PC-3 (cell line): Measurements from ENCODE around the gene C21orf91. TPM values are rescaled to one million over a fixed set of nuclear protein-coding genes. Genes with fewer than 3 reads are reported as not detected.

Source experiments
- ATAC-seq: fragments of 200-7000 bp; cut with Tn5 transposase; 2 replicates; pipeline ENCODE4 v1.9.1; 2020; ENCODE audit warnings: mild to moderate bottlenecking, moderate library complexity
- BruUV-seq: library from RNA; stranded (reverse); fragments of 400-500 nt; replicated peaks from 2 replicates; lab custom pipeline; 2021; lab: Mats Ljungman, UMichigan
- CTCF ChIA-PET: fragments of 300-600 bp; sonication (Branson Sonifier 250); formaldehyde crosslinking; loops from one replicate; lab custom pipeline; 2022; ENCODE audit warnings: antibody characterized with exemption; lab: Charles Lee
- POLR2A ChIA-PET: fragments of 300-600 bp; sonication (Branson Sonifier 250); formaldehyde crosslinking; loops from one replicate; lab custom pipeline; 2022; ENCODE audit warnings: antibody characterized with exemption; ENCODE audit not compliant: unreplicated experiment; lab: Charles Lee
- DNase-seq: peaks from one replicate; pipeline ENCODE4 v3.0.0-alpha.2; 2015
- H2AFZ ChIP-seq: fragments of 300-600 bp; sonication (generic); 2 replicates; pipeline ENCODE4 v1.6.0; 2016; ENCODE audit warnings: antibody characterized with exemption, low read length
- H3F3A ChIP-seq: fragments of 300-600 bp; sonication (generic); one replicate; pipeline ENCODE4 v1.6.0; 2017; ENCODE audit warnings: antibody characterized with exemption, low read length, control low read depth, mild to moderate bottlenecking; ENCODE audit not compliant: unreplicated experiment
- H3K27ac ChIP-seq: fragments of 300-600 bp; sonication (generic); 2 replicates; pipeline ENCODE4 v1.5.1; 2016; ENCODE audit warnings: mild to moderate bottlenecking, low read length
- H3K27me3 ChIP-seq: fragments of 300-600 bp; sonication (generic); 2 replicates; pipeline ENCODE4 v1.6.1; 2016; ENCODE audit warnings: low read length, mixed read lengths
- H3K36me3 ChIP-seq: fragments of 300-600 bp; sonication (generic); 2 replicates; pipeline ENCODE4 v1.6.1; 2016; ENCODE audit warnings: low read depth, mixed run types, low read length, mixed read lengths
- H3K4me1 ChIP-seq: fragments of 300-600 bp; sonication (generic); 2 replicates; pipeline ENCODE4 v1.5.1; 2016; ENCODE audit warnings: low read length; ENCODE audit not compliant: insufficient read depth
- H3K4me2 ChIP-seq: fragments of 300-600 bp; sonication (generic); 2 replicates; pipeline ENCODE4 v1.6.0; 2016; ENCODE audit warnings: low read length
- H3K4me3 ChIP-seq: fragments of 300-600 bp; sonication (generic); 2 replicates; pipeline ENCODE4 v1.5.1; 2016; ENCODE audit warnings: mild to moderate bottlenecking, low read length, mixed read lengths
- H3K79me2 ChIP-seq: fragments of 300-600 bp; sonication (generic); 2 replicates; pipeline ENCODE4 v1.6.1; 2017; ENCODE audit warnings: low read length, mixed read lengths
- H3K9ac ChIP-seq: fragments of 300-600 bp; sonication (generic); 2 replicates; pipeline ENCODE4 v1.6.0; 2016; ENCODE audit warnings: mild to moderate bottlenecking, low read length
- H3K9me2 ChIP-seq: fragments of 300-600 bp; sonication (generic); replicated peaks from 2 replicates; pipeline ENCODE4 v1.6.1; 2016; ENCODE audit warnings: mixed run types, low read length, mixed read lengths
- H3K9me3 ChIP-seq: fragments of 300-600 bp; sonication (generic); 2 replicates; pipeline ENCODE4 v1.6.1; 2016; ENCODE audit warnings: low read length, mixed read lengths
- H4K20me1 ChIP-seq: fragments of 300-600 bp; sonication (generic); 2 replicates; pipeline ENCODE4 v1.6.1; 2016; ENCODE audit warnings: low read length, mixed read lengths
- CTCF ChIP-seq: fragments of 300-600 bp; sonication (generic); conservative IDR thresholded peaks from 2 replicates; pipeline ENCODE4 v1.5.1; 2017; ENCODE audit warnings: antibody characterized with exemption, low read depth, mild to moderate bottlenecking, low read length
- EZH2 ChIP-seq: fragments of 300-600 bp; sonication (generic); IDR thresholded peaks from one replicate; pipeline ENCODE4 v1.6.1; 2017; ENCODE audit warnings: antibody characterized with exemption, mild to moderate bottlenecking, low read length; ENCODE audit not compliant: unreplicated experiment
- EZH2phosphoT487 ChIP-seq: fragments of 300-600 bp; sonication (generic); IDR thresholded peaks from 2 replicates; pipeline ENCODE4 v1.6.1; 2018; ENCODE audit warnings: mild to moderate bottlenecking, antibody characterized with exemption, low read length, borderline replicate concordance
- intact Hi-C: fragments of 100-400 bp; cut with micrococcal nuclease; formaldehyde crosslinking; loops from 2 replicates; pipeline ENCODE4 v1.9.0; 2023
- total RNA-seq: library from RNA; depleted of rRNA; stranded (reverse); fragments of >200 nt; gene quantifications from 2 replicates; pipeline ENCODE4 v1.2.3, GENCODE V29; 2014

Gene C21orf91
- total RNA-seq, 1 experiment from 2014 or later: 7.7 TPM

DNA sequence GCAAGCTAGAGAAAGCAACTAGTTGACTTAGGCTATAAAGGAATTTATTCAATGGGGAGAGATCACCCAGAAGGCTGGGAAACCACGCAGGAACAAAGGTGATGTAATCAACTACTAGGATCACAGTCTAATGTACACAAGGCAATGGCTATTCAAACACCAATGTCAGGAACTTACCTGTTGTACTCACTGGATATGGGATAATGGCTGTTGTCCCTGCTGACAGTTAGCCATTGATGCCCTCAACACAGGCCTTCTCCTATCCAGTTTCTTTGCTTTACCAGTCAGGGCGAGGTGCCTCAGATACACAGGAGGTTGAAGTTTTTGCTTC lies 32.3 kb downstream of the C21orf91 start:
- Histone ChIP-seq H3K4me2 (no peak overlapping the region), H3K9ac (no peak overlapping the region), H2AFZ (no peak overlapping the region), H3K4me1 (peaks cover 6% of the 10 kb centered on the region), H4K20me1 (no peaks in the 10 kb centered on the region), H3K36me3 (peaks cover 16% of the 10 kb centered on the region), H3K79me2 (no peaks in the 10 kb centered on the region), H3K27ac (no peak overlapping the region), H3K9me2 (no peaks in the 10 kb centered on the region), H3K9me3 (no peaks in the 10 kb centered on the region), H3F3A (no peaks in the 10 kb centered on the region), H3K4me3 (no peak overlapping the region), H3K27me3 (no peaks in the 10 kb centered on the region)
- no TSS peak for BruUV-seq
- DNase-seq (no peak), ATAC-seq (no peak)
- ChIA-PET CTCF (no interaction called here), POLR2A (no interaction called here)
- TF ChIP-seq CTCF: no peak
- TF ChIP-seq EZH2phosphoT487: no peak
- TF ChIP-seq EZH2: no peak
- intact Hi-C loops: no loop called here

GRCh38 chr21:17786071-17786850 lies 32.9 kb downstream of the C21orf91 start:
- ChIA-PET CTCF (no interaction called here), POLR2A (no interaction called here)
- TF ChIP-seq EZH2phosphoT487 (no peak), CTCF (no peak), EZH2 (no peak)
- Histone ChIP-seq H3K4me1 (peaks cover 6% of the 10 kb centered on the region), H2AFZ (no peak overlapping the region), H3K27me3 (no peaks in the 10 kb centered on the region), H3K36me3 (peaks cover 16% of the 10 kb centered on the region), H3K9ac (no peak overlapping the region), H3F3A (no peaks in the 10 kb centered on the region), H3K79me2 (no peaks in the 10 kb centered on the region), H3K4me3 (no peak overlapping the region), H3K27ac (no peak overlapping the region), H4K20me1 (no peaks in the 10 kb centered on the region), H3K9me2 (no peaks in the 10 kb centered on the region), H3K9me3 (no peaks in the 10 kb centered on the region), H3K4me2 (no peak overlapping the region)
- ATAC-seq (no peak), DNase-seq (no peak)
- BruUV-seq: no TSS peak
- intact Hi-C loops: no loop called here

DNA sequence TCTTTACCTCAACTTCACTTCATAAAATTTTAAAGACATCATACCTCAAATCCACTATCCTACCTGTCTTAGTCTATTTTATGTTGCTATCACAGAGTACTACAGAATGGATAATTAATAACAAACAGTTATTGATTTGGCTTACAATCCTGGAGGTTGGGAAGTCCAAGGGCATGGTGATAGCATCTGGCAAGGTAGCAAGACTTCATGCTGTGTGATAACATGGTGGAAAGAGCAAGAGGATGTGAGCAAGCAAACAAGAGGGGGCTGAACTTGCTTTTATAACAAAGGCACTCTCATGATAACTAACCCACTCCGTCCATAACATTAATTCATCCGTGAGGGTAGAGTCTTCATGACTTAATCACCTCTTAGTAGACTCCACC lies 33.8 kb downstream of the C21orf91 start:
- H3K27me3 ChIP-seq: no peaks in the 10 kb centered on the region
- H4K20me1 ChIP-seq: no peaks in the 10 kb centered on the region
- BruUV-seq: no TSS peak
- H3K9me2 ChIP-seq: no peaks in the 10 kb centered on the region
- H3K36me3 ChIP-seq: peaks cover 16% of the 10 kb centered on the region
- CTCF ChIA-PET: no interaction called here
- H3K4me1 ChIP-seq: peaks cover 6% of the 10 kb centered on the region
- no peaks in the 10 kb centered on the region for H3K79me2 ChIP-seq
- no peak overlapping the region for H3K4me3 ChIP-seq
- H2AFZ ChIP-seq: no peak overlapping the region
- no peak for DNase-seq
- ATAC-seq: no peak
- H3K9ac ChIP-seq: no peak overlapping the region
- H3K27ac ChIP-seq: no peak overlapping the region
- no peaks in the 10 kb centered on the region for H3F3A ChIP-seq
- intact Hi-C loops: no loop called here
- no peak overlapping the region for H3K4me2 ChIP-seq
- TF ChIP-seq EZH2phosphoT487 (no peak), EZH2 (no peak), CTCF (no peak)
- POLR2A ChIA-PET: no interaction called here
- no peaks in the 10 kb centered on the region for H3K9me3 ChIP-seq
